SIG-M5 treated with dmso at 0.1 percent for 504 hours (cell line): Measurements from ENCODE around the gene KRTAP5-4.
"Not testable (repeated sequence)": the region's sequence is repeated elsewhere in the genome, so short reads cannot be mapped to it uniquely, and the experiment has no call there.

ENCODE experiments used
- DNase-seq: peaks from one replicate; lab custom pipeline; 2025; ENCODE audit not compliant: unreplicated experiment; lab: John Stamatoyannopoulos, UW

Gene KRTAP5-4, protein sequence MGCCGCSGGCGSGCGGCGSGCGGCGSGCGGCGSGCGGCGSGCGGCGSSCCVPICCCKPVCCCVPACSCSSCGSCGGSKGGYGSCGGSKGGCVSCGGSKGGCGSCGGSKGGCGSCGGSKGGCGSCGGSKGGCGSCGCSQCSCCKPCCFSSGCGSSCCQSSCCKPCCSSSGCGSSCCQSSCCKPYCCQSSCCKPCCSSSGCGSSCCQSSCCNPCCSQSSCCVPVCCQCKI

DNA sequence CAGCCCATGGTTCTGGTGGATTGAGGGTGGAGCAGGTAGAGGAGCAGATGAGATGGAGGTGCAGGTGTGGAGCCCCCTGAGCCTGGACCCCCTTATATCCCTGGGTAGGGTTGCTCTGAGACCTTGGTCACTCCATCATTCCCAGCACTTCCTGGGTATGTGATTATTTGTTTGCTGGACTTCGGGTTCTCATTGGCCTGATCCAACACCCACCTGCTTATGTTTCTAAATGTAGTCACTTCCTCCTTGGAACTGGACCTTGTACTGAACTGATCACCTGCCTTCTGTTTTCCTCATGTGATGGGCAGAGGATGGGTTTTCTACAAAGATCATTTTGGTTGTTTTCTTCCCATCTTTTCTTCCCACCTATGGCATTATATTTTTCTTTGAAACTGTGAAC, at the start of gene KRTAP5-4:
Gene KRTAP5-4 (minus strand): TSS at position 53 of the 400 bp plus-strand sequence. CDS start 45 bp downstream, at position 8.
- DNase-seq: no peak

DNA sequence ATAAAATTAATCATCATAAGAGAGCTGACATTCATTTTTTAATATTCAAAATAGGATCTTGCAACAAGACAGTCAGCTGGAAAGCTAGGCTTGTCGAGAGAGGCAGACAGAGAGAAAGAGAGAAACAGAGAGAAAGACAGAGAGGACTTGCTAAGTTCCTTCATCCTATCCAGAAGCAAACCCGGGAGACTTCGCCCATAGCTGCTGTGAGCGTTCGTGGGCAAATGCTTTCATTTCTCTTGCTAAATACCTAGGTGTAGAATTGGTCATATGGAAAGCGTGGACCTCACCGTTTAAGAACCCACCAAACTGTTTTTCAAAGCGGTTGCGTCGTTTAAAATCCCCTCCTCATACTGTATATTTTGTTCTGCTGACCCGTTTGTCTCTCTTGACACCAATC, 49.7 kb upstream of the KRTAP5-4 start:
- no peak for DNase-seq

DNA sequence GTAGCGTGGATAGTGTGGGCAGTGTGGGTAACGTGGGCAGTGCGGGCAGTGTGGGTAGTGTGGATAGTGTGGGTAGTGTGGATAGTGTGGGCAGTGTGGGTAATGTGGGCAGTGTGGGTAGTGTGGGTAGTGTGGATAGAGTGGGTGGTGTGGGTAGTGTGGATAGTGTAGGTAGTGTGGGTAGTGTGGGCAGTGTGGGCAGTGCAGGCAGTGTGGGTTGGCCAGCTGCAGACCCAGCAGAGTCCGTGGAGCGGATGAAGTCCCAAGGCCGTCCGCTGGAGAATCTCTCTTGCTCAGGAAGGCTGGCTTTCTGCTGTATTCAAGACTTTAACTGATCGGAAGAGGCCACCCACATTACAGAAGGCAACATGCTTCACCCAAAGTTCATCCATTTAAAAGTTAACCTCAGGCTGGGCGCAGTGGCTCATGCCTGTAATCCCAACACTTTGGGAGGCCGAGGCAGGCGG, 49.0 kb upstream of the KRTAP5-4 start:
- no peak for DNase-seq

DNA sequence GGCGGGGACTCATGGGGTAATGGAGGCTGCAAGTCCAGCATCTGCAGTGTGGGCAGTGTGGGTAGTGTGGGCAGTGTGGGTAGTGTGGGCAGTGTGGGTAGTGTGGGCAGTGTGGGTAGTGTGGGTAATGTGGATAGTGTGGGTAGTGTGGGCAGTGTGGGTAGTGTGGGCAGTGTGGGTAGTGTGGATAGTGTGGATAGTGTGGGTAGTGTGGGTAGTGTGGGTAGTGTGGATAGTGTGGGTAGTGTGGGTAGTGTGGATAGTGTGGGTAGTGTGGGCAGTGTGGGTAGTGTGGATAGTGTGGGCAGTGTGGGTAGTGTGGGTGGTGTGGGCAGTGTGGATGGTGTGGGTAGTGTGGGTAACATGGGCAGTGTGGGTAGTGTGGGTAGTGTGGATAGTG, 48.5 kb upstream of the KRTAP5-4 start:
- not testable (repeated sequence) for DNase-seq

DNA sequence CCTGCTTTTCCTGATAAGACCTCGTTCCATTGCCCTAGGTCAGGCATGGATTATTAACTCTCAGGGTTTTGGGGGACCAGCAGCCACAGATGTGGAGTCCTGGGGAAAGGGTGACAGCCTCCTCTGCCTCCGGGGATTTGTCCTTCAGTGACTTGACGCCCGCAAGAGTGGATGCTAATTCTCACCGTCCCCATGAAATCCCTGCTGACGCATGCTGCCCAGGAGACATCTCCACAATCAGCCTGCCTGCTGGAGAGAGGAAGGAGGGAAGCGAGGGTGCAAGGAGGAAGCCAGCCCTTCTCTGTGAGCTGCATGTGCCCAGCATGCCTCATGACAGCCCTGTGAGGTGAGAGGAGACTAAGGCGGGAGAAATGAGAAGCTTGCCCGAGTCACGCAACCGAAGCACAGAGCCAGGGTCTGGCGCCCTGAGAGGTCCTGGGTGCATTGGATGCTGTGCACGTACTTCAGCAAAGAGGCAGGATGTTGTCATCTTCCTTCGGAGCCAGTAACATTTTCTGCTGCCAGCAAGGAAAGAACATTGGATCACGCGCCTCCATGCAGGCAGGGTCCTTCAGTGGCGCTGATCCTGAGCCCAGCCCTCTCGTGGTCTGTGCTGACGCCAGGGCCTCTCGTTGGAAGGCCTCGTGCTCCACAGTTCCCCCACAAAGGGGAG, 47.7 kb upstream of the KRTAP5-4 start:
- no peak for DNase-seq

DNA sequence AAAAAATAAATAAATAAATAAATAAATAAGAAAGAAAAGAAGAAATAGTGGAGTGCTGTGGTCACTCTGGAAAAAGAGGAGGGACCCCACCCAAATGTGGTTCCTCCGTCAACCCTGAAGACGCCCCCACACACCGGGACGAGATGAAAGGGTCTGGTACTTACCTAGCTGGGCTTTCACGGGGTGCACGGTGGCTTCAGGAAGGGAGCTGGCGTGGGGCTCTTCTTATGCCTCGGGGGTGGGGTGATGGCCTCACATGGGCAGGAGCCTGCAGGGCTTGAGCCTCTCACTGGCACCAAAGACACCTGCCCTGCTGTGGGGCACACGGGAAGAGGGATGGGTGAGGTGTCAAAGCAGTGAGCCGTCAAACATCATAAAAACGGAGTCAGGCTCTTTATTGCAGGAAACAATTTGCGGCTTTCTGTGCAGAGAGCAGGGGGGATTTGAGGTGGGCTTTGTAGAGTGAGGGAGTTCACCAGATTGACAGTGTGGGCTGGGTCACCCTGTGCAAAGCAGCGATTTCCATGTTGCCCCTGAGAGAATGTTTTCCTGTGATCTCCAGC, 47.1 kb upstream of the KRTAP5-4 start:
- no peak for DNase-seq

DNA sequence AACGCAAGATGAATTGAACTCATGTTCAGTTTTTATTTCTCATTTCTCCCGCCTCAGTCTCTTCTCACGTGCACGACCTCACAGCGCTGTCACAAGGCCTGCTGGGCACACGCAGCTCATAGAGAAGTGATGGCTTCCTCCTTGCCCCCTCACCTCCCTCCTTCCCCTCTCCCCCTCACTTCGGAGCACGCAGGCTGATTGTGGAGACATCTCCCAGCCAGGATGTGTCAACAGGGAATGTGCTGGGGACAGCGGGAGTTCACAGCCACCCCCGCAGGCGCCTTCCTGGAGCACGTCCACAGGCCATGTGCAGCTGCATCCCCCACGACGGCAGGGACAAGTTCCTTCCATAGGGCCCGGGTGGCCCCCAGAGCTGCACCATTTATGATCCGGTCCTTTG, 46.0 kb upstream of the KRTAP5-4 start:
- DNase-seq: no peak

DNA sequence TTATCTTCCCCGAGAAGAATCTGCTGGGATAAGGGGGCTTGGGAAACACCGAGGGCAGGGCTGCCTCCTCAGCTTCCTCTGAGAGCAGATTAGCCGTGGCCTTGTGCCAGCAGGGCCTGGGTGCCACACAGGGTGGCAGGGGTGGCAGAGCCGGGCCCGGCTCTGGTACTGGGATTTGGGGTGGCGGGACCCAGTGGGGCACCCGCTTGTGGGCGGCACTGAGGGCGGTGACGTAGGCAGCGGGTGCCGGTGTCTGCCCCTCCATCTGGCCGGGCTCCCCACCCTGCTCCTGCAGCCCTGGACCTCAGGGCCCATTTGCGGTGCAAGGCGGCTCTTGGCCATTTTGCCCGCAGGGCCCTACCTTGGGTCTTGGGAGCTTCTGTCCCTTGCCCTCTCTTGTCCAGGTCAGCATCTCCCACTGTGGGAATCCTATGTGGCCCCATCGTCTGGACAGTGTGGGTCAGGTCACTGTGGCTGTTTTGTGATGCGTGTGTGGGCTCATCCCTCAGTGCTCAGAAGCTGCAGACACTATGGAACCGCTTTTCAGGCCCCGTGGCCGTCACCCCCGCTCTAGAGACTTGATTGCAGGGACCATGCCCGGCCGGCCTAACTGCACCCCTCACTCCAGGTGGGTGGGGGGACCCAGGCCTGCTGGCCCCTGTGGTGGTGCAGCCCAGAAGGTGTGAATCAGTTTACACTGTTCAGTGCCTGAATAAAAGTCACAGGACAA, 45.3 kb upstream of the KRTAP5-4 start:
- DNase-seq: no peak

DNA sequence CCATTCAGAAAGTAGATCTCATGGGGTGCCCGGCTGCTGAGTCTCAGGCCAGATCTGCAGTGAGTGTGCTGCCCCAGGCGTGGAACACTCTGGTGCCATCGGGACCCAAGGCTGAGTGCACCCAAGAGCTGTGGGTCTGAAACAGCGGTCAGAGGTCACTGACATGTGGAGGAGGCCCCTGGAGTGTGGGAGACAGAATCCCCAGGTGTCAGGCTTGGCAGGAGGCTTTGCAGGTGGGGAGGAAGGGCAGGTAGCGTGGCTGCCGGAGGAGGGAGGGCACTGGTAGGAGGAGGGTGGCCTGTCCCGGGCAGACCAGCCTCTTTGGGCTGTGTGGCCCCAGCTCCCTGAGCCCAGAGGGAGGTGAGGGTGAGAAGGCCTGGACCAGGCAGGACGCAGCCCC, 43.4 kb upstream of the KRTAP5-4 start:
- no peak for DNase-seq

DNA sequence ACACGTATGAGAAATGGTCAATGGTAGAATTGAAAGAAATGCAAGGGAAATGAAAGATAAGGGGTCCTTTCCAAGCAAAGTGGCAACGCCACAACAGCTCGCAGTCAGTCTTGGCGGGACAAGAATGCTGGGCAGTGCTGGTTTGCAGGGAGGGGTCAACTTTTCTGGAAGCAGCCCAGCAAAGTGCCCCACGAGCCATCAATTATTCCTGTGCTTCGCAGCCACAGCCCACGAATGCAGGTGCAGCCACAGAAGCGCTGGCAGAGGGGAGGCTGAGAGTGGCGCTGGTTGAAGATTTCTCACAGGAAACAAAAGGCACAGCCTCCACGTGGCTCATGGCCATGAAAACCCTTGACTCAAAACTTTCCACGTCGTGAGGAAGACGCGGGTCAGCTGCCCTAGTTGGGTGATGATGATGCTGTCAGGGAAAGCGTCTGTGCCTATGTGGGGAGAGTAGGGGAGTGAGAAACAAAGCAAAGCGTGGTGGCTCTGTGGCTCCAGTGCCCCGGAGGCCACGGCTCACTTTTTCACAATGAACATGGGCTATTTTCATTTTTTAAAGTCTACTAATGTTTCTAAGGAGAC, 40.9 kb upstream of the KRTAP5-4 start:
- DNase-seq: not testable (repeated sequence)

DNA sequence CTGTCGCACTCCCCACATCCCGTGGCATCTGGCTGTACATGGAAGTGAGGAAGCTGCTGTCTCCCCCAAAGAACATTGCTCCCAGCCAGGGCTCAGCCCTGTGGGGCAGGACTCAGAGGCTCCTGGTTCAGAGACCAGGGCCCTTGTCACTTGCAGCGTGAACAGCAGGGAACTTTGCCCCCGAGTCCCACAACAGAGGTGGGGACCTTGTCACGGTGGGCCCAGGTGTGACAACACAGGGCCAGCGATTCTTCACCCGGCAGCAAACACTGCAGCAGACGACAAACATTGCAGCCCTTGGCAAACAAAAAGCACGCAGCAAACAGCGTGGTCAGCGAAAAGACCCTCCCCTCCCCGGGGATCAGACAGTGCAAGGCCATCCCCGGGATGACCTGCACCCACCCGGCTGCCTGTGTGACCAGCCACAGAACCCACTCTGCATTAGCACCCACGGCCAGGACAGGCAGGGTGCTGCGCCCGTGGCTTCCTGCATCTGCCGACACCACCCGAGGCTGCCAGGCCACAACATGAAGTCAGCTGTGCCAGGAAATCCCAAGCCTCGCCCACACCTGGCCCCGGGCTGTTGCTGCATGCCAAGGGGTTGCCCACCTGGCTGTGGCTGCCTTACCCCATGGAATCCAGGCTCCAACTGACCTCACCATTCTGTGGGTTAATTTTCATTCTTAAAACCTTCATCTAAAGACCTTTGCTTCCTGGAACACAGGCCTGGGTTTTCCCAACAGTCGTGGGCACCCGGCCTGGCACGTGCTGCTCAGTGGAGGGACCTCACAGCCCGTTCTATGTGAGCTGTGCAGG, 39.7 kb upstream of the KRTAP5-4 start:
- not testable (repeated sequence) for DNase-seq

DNA sequence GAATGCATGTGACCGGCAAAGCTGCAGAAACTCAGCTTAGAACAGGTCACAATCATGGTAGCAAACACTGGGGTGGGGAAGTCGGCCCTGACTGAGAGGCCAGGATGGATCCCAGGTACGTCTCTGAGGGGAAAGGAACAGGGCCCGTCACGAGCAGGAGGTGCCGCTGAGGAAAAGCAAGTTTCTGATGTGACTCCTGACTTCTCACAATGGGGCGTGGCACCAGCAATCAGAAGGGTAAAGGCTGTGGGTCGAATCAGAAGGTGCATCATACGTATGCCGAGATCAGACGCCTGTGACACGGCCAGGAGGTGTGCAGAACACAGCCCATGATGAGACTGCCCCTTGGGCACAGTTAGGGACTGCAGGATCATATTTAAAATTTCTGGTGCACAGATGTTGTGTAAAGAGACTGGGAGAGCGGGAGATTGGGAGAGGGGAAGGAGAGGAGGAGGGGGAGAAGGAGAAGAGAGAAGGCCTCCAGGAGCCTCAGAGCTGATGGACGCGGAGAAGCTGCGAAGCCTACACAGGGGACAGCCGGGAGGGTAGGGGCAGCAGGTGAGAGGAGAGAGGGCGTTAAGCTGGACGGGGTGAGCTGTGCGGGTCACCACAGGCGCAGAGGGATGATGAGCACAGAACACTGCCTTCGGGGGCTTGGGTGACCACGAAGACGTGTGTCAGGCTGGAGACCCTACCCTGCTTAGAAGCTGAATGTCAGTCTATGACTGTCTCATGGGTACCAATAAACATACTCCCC, 38.4 kb upstream of the KRTAP5-4 start:
- DNase-seq: no peak

DNA sequence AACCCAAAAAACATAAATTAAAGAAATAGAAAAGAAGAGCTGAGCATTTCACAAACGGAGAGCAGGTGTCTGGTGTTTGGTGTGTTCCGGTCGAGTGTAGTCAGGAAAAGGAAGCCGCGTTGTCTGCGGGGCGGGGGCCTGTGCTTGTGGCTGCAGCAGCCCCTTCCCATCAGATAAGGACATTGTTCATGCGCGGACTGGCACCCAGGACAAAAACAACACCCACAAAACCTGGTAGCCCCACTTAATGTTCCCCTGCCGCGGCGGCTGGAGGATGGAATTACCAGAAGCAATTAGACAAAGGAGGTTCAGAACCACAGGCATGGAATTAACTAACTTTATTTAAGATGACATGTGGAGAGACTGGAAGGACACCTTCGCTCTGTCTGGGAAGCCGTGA, 37.6 kb upstream of the KRTAP5-4 start:
- DNase-seq: no peak

DNA sequence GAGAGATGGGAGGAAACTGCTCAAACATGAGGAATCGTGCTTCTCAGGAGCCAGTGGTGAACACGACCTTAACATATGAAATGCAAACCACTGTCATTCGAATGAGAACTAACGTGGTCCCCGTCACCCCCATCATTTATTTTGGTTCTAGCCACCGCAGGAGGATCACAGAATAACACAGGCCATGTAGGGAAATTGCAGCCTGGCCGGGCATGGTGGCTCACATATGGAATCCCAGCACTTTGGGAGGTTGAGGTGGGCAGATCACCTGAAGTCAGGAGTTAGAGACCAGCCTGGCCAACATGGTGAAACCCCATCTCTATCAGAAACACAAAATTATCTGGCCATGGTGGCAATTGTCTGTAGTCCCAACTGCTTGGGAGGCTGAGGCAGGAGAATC, 34.7 kb upstream of the KRTAP5-4 start:
- DNase-seq: no peak

DNA sequence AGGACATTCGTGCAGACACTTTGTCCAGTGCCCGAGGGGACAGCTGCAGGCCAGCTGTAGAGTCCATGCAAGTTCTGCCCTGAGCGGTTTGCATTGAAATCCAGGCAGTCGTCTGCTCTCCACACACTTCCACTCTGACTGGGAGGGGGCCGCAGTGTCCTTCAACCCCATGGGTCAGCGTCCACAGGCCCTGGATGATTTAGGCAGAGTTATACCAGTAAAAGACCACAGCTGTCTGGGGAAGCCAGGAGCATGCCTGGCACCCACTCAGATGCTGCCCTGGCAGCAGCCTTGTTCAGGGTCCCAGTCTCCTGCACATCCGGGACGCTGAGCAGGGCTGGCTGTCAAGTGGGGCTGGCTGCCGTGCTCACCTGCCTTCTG, 34.1 kb upstream of the KRTAP5-4 start:
- no peak for DNase-seq

DNA sequence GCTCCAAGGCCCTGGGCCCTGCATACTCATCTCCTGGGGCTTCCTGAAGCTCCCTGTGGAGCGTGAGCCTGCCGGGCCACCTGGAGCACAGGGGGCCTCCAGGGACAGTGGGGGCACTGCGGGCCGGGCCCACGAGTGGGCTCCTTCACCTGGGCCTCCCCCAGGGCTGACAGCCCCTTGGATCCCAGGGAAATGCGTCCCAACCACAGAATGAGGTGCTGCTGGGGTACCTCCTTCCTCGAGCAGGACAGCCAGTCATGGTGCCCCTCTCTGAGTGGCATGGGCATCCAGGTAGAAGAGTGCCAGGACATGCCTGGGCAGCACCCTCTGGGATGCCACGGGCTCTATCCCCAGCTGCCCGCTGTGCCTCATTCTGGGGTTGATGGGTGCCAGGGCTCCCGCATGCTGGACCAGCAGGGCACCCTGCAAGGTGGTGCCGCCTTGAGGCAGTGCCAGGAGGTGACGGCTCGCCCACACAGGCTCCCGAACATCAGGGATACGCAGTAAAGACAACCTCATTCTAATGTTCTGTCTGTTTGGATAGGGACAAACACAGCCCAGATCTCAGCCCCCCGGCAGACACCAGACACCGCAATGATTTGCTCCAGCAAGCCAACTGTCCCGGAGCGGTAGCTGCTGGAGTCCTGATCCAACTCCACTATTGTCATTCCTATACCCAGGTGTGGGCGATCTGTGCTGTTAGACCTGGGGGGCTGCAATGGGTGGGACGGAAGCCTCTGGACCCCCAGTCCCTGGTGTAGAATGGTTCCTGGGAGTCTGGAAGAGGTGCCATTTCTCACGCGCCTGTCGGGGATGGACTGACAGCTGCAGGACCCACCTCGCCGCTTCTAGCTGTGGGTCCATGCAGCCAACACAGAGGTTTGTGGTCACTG, 33.5 kb upstream of the KRTAP5-4 start:
- DNase-seq: no peak

DNA sequence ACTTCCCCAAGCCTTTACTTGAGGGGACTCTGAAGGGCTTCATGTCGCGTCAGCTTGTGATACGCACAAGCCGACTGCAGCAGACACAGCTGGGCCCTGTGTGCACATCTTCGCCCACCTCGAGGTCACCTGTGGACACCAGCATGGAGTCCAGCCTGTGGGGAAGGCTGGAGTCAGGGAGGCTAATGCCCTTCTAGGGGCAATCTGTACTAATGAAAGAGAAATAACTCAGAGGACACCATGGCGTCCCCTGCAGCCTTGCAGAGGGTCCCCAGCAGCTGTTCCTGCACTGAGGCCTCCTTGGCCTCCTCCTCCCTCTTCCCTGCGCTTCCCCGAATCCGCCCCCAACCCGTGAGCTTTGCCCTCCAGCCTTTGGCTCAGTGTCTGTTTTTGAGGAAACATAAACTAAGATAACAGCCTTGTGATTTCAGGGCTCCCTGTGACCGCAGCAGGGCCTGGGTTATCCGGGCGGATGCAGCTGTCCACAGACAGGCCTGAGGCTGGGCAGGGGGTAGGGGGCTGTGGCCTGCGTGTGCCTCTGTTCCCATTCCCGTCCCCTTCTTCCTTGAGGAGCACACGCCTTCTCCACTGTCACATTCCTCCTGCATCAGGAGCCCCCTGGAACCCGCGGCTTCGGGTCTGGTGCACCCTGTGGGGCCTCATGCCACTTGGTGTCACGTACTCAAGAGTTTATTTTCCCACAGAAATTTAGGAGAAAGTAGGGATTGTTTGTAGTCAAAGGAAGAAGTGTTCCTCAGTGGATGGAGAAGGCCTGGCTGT, 32.6 kb upstream of the KRTAP5-4 start:
- no peak for DNase-seq
